Gastrocnemius medialis (tissue), 4 donors: Measurements from ENCODE around the gene SMARCA2.

Experiments
- CTCF ChIP-seq, 5 experiments: fragments of 450-650 bp in 3 of 5; fragments of 200-600 bp in 2 of 5; sonication (generic) in 2 of 5; IDR thresholded peaks in 4 of 5; conservative IDR thresholded peaks in 1 of 5; 1 replicate in 4 of 5; 2 replicates in 1 of 5; pipeline ENCODE4 v1.5.1; 2016 to 2019; ENCODE audit warnings: antibody characterized with exemption in 5 of 5, mild to moderate bottlenecking in 3 of 5, moderate library complexity in 3 of 5
- POLR2A ChIP-seq, 2 donors: fragments of 450-650 bp; IDR thresholded peaks; one replicate each; pipeline ENCODE4 v1.6.1; 2017; ENCODE audit warnings: antibody characterized with exemption in 2 of 2, mild to moderate bottlenecking in 2 of 2, moderate library complexity in 2 of 2

GRCh38 chr9:2055203-2055658 lies 40.1 kb downstream of the SMARCA2 start:
- TF ChIP-seq POLR2A (IDR thresholded peaks at IDR 0.05) (no peak), CTCF (IDR thresholded peaks at IDR 0.05 in 4 of 5, conservative IDR thresholded peaks at IDR 0.05 in 1 of 5) (no peak)
